MG63 (cell line): Measurements from ENCODE around the gene BTD. TPM values are rescaled to one million over a fixed set of nuclear protein-coding genes. Genes with fewer than 3 reads are reported as not detected.
A peak's percentile ranks its signal among the peaks of the same experiment; 100 is the strongest.
"Not testable (repeated sequence)": the region's sequence is repeated elsewhere in the genome, so short reads cannot be mapped to it uniquely, and the experiment has no call there.

ENCODE experiments used
- DNase-seq: peaks from one replicate; pipeline ENCODE4 v3.0.0-alpha.2; 2020
- H3K27me3 ChIP-seq: fragments of 250-450 bp; sonication (Bioruptor Pico); 2 replicates; pipeline ENCODE4 v1.5.1; 2020; ENCODE audit warnings: mild to moderate bottlenecking, moderate library complexity
- H3K36me3 ChIP-seq: fragments of 250-450 bp; sonication (Bioruptor Pico); 2 replicates; pipeline ENCODE4 v1.5.1; 2020; ENCODE audit warnings: mild to moderate bottlenecking, moderate library complexity
- H3K4me3 ChIP-seq: fragments of 250-450 bp; sonication (Bioruptor Pico); 2 replicates; pipeline ENCODE4 v1.5.1; 2020; ENCODE audit warnings: mild to moderate bottlenecking, moderate library complexity
- H3K9me3 ChIP-seq: fragments of 250-450 bp; sonication (Bioruptor Pico); 2 replicates; pipeline ENCODE4 v1.5.1; 2020; ENCODE audit warnings: mild to moderate bottlenecking, moderate library complexity
- total RNA-seq: library from RNA; depleted of rRNA; stranded (reverse); fragments of >200 nt; shearing (Covaris generic); gene quantifications from 2 replicates; pipeline ENCODE4 v1.2.3, GENCODE V29; 2014; ENCODE audit warnings: low replicate concordance

The BTD gene
- total RNA-seq, 1 experiment from 2014 or later: 11.9 TPM

DNA sequence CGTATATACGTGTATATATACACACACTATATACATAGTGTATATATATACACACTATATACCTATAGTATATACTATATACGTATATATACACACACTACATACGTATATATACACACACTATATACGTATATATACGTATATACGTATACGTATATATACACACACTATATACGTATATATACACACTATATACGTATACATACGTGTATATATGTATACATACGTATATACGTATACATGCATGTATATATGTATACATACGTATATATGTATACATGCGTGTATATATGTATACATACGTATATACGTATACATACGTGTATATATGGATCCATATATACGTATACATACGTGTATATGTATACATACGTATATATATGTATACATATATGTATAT, 9.6 kb upstream of the BTD start:
- H3K9me3 ChIP-seq: no peaks in the 10 kb centered on the region
- DNase-seq: no peak
- H3K36me3 ChIP-seq: peaks cover 2% of the 10 kb centered on the region
- no peak overlapping the region for H3K4me3 ChIP-seq
- no peaks in the 10 kb centered on the region for H3K27me3 ChIP-seq

DNA sequence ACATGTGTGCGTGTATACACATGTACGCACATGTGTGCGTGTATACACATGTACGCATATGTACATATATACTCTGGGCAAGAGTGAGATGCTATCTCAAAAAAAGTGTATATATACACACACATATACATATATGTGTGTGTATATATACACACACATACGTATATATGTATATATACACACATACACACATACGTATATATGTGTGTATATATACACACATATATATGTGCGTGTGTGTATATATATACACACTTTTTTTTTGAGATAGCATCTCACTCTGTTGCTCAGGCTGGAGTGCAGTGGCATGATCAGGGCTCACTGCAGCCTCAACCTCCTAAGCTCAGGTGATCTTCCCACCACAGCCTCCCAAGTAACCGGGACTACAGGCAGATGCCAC, 8.6 kb upstream of the BTD start:
- peaks cover 2% of the 10 kb centered on the region for H3K36me3 ChIP-seq

DNA sequence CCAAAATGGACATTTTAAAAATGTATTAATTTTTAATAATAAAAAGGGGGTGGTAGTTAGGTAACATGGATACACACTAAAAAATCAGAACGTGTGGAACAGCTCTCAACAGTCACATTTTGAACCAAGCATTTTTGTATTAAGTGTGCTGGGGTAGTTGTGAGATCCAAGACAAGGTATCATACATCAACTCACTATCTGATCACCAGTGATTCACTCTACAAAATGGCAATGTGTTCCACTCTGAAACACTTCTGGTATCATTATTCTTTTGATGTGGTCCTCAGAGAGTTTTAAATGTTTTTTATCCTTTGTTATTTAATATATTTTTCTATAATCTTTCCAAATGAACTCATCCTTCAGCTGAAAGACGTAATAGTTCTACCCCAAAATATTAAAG, 5.6 kb upstream of the BTD start:
- Histone ChIP-seq H3K27me3 (no peaks in the 10 kb centered on the region), H3K36me3 (peaks cover 6% of the 10 kb centered on the region)
- no peak for DNase-seq

More for the DNA sequence above, 8.6 kb upstream of the BTD start:
- Histone ChIP-seq H3K27me3 (no peaks in the 10 kb centered on the region), H3K9me3 (no peaks in the 10 kb centered on the region), H3K4me3 (no peak overlapping the region)
- DNase-seq: no peak

DNA sequence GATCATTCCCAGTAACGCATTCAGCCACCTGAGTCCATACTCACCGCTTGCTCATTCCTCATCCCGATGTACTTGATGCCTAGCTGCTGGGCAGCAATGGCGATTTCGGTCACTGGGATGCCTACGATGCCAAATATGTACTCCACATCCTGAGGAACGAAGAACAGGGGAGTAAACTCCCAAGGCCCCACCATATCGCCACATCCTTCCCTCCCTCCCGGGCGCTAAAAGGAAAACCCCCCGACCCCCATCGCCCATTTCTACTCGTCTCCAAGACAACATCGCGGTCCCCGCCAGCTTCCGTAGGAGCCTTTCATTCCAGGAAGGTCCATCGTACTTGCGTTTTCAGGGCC, 523 bp upstream of the BTD start:
- H3K36me3 ChIP-seq: peaks cover 6% of the 10 kb centered on the region

More for the DNA sequence above, 5.6 kb upstream of the BTD start:
- Histone ChIP-seq H3K4me3 (no peak overlapping the region), H3K9me3 (no peaks in the 10 kb centered on the region)

DNA sequence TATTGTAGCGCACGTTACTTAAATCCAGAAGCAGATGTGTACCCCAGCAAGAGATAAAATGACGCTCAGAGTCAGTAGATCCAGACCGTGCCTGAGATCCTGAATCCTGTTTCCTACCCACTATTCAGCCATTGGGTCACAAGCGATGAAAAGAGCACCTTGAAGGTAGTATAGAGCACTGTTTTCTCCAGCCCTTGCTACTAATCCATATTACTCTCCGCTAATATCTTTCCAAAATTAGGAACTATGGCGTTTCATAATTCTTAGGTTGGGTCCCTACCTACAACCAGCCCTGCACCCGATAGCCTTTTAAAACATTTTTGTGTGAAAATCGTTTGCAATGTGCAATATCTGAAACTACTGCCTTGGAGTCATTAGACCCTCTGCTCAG, 596 bp downstream of the BTD start:
- peak overlapping the region; percentile 85 for H3K4me3 ChIP-seq
- peaks cover 4% of the 10 kb centered on the region for H3K36me3 ChIP-seq
- H3K9me3 ChIP-seq: no peaks in the 10 kb centered on the region
- no peaks in the 10 kb centered on the region for H3K27me3 ChIP-seq
- no peak for DNase-seq

More for the DNA sequence above, 523 bp upstream of the BTD start:
- Histone ChIP-seq H3K9me3 (no peaks in the 10 kb centered on the region), H3K4me3 (peak overlapping the region; percentile 85), H3K27me3 (no peaks in the 10 kb centered on the region)
- DNase-seq: no peak

DNA sequence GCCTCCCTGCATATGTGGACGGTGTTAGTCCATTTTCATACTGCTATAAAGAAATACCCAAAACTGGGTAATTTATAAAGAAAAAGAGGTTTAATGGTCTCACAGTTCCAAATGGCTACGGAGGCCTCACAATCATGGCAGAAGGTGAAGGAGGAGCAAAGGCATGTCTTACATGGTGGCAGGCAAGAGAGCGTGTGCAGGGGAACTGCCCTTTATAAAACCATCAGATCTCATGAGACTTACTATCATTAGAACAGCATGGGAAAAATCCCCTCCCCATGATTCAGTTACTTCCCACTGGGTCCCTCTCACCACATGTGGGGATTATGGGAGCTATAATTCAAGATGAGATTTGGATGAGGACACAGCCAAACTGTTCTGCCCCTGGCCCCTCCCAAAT, 1.3 kb downstream of the BTD start:
- H3K27me3 ChIP-seq, DNase-seq, H3K36me3 ChIP-seq, H3K9me3 ChIP-seq: not testable (repeated sequence)
- H3K4me3 ChIP-seq: peak overlapping the region; percentile 85

- DNase-seq, H3K36me3 ChIP-seq, H3K9me3 ChIP-seq, H3K27me3 ChIP-seq, H3K4me3 ChIP-seq: not testable (repeated sequence)
Observed at GRCh38 chr3:15604584-15604983, 3.0 kb downstream of the BTD start.

DNA sequence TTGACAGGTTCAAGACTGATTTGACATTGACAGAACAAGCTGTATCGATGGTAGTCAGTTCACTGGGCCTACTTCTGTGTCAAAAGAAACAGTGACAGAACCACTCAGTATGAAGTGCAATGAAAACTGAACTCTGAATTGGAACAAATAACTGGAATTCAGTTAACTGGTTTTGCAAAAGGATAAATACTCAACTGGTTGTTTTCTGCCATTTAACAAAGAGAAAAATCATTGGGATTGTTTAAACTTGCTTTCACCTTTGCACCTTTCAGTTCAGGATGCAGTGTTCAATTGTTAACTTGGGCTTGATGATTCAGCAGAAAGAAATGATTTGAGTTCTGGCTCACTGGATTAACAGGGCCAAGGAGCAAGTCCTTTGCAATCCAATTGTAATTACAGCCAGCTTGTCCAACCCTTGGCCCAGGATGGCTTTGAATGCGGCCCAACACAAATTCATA, 4.9 kb downstream of the BTD start:
- DNase-seq: no peak
- Histone ChIP-seq H3K4me3 (no peak overlapping the region), H3K9me3 (no peaks in the 10 kb centered on the region), H3K36me3 (no peaks in the 10 kb centered on the region), H3K27me3 (no peaks in the 10 kb centered on the region)

DNA sequence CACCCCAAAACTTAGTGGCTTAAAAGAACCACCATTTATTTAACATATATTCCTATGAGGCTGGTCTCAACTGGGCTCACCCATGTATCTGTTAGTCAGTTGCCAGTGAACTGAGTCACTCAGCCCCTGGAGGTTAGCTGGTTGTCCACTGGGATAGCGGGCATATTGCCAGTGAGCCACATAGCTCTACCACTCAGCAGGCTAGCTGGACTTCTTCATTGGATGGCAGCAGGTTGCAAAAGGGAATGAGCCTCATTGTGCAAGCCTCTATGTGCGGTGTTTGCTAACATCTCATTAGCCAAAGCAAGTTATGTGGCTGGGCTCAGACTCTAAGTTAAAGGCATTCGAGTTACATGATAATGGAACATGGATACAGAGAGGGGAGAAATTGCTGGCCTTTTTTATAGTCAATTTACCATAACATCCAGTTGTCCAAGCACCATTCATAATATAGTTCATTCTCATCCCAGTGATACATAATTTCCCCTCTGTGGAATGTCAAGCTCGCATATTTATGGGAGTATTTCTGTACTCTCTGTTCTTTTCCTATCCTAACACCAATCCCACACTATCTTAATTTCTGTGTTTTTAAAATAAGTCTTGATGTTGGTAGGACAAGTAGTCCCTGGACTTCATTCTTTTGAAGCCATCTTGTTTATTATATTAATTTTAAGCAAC, 8.7 kb downstream of the BTD start:
- Histone ChIP-seq H3K27me3 (no peaks in the 10 kb centered on the region), H3K9me3 (no peaks in the 10 kb centered on the region), H3K4me3 (no peak overlapping the region), H3K36me3 (no peaks in the 10 kb centered on the region)
- DNase-seq: peak; percentile 86

DNA sequence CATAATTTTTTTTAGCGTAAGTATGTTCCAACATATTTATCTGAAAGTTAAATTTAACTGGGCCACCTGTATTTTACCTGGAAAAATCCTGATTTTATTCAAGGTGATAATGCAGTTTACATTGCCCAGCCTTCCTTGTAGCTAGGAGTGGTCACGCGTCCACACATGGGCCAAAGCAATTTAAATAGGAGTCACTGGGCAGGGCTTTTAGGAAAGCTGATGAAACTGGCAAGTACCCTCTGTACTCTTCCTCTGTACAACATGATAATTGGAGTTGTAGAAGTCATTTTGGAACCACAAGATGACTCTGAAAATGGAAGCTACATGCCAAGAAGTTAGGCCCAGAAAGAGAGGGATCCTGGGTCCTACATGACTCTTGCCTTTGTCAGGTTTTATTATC, 9.5 kb downstream of the BTD start:
- Histone ChIP-seq H3K36me3 (no peaks in the 10 kb centered on the region), H3K9me3 (no peaks in the 10 kb centered on the region), H3K4me3 (no peak overlapping the region), H3K27me3 (no peaks in the 10 kb centered on the region)
- no peak for DNase-seq

DNA sequence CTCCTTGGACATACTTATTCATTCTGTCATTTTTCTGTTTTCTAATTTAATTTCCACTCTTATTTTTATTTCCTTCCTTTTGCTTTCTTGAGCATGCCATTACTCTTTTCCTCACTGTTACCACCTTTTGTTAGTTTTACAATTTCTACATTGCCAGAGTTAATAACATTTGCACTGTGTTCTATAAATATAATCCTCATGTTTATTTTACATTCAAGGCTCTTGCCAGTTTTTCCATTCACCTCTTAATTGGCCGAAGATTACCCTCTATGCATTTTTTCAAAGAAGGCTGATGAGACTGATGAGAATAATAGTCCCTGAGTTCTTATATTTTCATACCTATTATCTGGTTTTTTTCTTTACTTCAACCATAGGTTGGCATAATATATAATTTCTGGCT, 10.5 kb downstream of the BTD start:
- Histone ChIP-seq H3K36me3 (no peaks in the 10 kb centered on the region), H3K27me3 (no peaks in the 10 kb centered on the region), H3K9me3 (no peaks in the 10 kb centered on the region), H3K4me3 (no peak overlapping the region)
- DNase-seq: no peak

- no peaks in the 10 kb centered on the region for H3K36me3 ChIP-seq
- H3K4me3 ChIP-seq: no peak overlapping the region
- no peaks in the 10 kb centered on the region for H3K27me3 ChIP-seq
- no peak for DNase-seq
- H3K9me3 ChIP-seq: no peaks in the 10 kb centered on the region
Observed at GRCh38 chr3:15614958-15615357, 13.4 kb downstream of the BTD start.

GRCh38 chr3:15616053-15616452, 14.5 kb downstream of the BTD start:
- Histone ChIP-seq H3K9me3 (no peaks in the 10 kb centered on the region), H3K36me3 (no peaks in the 10 kb centered on the region), H3K4me3 (no peak overlapping the region), H3K27me3 (no peaks in the 10 kb centered on the region)
- DNase-seq: no peak

DNA sequence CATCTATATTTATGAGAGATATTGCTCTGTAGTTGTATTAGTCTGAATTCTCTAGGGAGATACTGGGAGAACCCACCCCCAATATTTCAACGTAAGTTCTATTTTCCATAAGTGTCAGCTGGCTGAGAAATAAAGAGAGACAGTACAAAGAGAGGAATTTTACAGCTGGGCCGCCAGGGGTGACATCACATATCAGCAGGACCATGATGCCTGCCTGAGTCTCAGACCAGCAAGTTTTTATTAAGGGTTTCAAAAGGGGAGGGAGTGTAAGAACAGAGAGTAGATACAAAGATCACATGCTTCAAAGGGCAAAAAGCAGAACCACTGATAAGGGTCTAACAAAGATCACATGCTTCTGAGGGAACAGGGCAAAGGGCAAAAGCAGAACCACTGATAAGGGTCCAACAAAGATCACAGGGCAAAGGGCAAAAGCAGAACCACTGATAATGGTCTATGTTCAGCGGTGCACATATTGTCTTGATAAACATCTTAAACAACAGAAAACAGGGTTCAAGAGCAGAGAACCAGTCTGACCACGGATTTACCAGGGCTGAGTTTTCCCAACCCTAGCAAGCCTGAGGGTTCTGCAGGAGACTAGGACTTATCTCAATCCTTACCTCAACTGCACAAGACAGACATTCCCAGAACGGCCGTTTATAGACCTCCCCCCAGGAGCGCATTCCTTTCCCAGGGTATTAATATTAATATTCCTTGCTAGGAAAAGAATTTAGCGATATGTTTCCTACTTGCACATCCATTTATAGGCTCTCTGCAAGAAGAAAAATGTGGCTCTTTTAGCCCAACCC, 18.3 kb downstream of the BTD start:
- H3K9me3 ChIP-seq, DNase-seq, H3K27me3 ChIP-seq, H3K4me3 ChIP-seq, H3K36me3 ChIP-seq: not testable (repeated sequence)

GRCh38 chr3:15623535-15624440, 22.2 kb downstream of the BTD start:
- Histone ChIP-seq H3K36me3 (no peaks in the 10 kb centered on the region), H3K27me3 (no peaks in the 10 kb centered on the region), H3K4me3 (no peak overlapping the region), H3K9me3 (peaks cover 4% of the 10 kb centered on the region; the same call in 1 of the 2 replicates)
- DNase-seq: no peak

- Histone ChIP-seq H3K27me3 (no peaks in the 10 kb centered on the region), H3K36me3 (no peaks in the 10 kb centered on the region), H3K4me3 (no peak overlapping the region), H3K9me3 (0 out of 2 replicates have a peak, but pooled peaks cover 1% of the 10 kb centered on the region)
- DNase-seq: no peak
Observed at GRCh38 chr3:15628967-15629366, 27.4 kb downstream of the BTD start.
